Nephron progenitor cell (in vitro differentiated cells): ENCODE results near the gene CHRNB2.

Source experiments
- DNase-seq: peaks from one replicate; pipeline ENCODE4 v3.0.0; 2021
- H3K27ac Mint-ChIP-seq: 2 replicates; pipeline ENCODE4 v1.8.0; 2021; ENCODE audit warnings: mild to moderate bottlenecking, moderate library complexity, mixed read lengths
- H3K27me3 Mint-ChIP-seq: 2 replicates; pipeline ENCODE4 v1.8.0; 2021; ENCODE audit warnings: mild to moderate bottlenecking, low read depth, mixed read lengths; ENCODE audit not compliant: poor library complexity
- H3K36me3 Mint-ChIP-seq: 2 replicates; pipeline ENCODE4 v1.8.0; 2021; ENCODE audit warnings: low read depth, mixed read lengths
- H3K4me1 Mint-ChIP-seq: 2 replicates; pipeline ENCODE4 v1.8.0; 2021; ENCODE audit warnings: mixed read lengths
- H3K4me3 Mint-ChIP-seq: 2 replicates; pipeline ENCODE4 v1.8.0; 2021; ENCODE audit warnings: mild to moderate bottlenecking, moderate library complexity, mixed read lengths
- H3K9me3 Mint-ChIP-seq: 2 replicates; pipeline ENCODE4 v1.8.0; 2021; ENCODE audit warnings: mild to moderate bottlenecking, moderate library complexity, mixed read lengths
- CTCF ChIP-seq: fragments of 200-600 bp; sonication (generic); IDR thresholded peaks from 2 replicates; pipeline ENCODE4 v1.5.0; 2021; ENCODE audit warnings: antibody characterized with exemption

Gene CHRNB2

GRCh38 chr1:154550657-154551056 lies 16.9 kb upstream of the CHRNB2 start:
- DNase-seq: no peak
- H3K36me3 Mint-ChIP-seq: peaks cover 60% of the 10 kb centered on the region
- TF ChIP-seq CTCF: no peak
- H3K9me3 Mint-ChIP-seq: no peaks in the 10 kb centered on the region
- H3K4me1 Mint-ChIP-seq: peaks cover 38% of the 10 kb centered on the region
- H3K4me3 Mint-ChIP-seq: no peak overlapping the region
- peak overlapping the region; percentile 73 for H3K27ac Mint-ChIP-seq
- peaks cover 3% of the 10 kb centered on the region for H3K27me3 Mint-ChIP-seq

- Mint-ChIP-seq H3K4me3 (no peak overlapping the region), H3K9me3 (no peaks in the 10 kb centered on the region), H3K27me3 (peaks cover 3% of the 10 kb centered on the region), H3K4me1 (peaks cover 44% of the 10 kb centered on the region), H3K36me3 (peaks cover 66% of the 10 kb centered on the region), H3K27ac (no peak overlapping the region)
- TF ChIP-seq CTCF: no peak
- DNase-seq: no peak
Measured at GRCh38 chr1:154551474-154551873, 16.1 kb upstream of the CHRNB2 start.

GRCh38 chr1:154552036-154552435 lies 15.5 kb upstream of the CHRNB2 start:
- no peak for DNase-seq
- Mint-ChIP-seq H3K4me1 (peaks cover 44% of the 10 kb centered on the region), H3K4me3 (no peak overlapping the region), H3K36me3 (peaks cover 66% of the 10 kb centered on the region), H3K27ac (no peak overlapping the region), H3K27me3 (peaks cover 3% of the 10 kb centered on the region), H3K9me3 (no peaks in the 10 kb centered on the region)
- TF ChIP-seq CTCF: no peak

GRCh38 chr1:154553056-154554030 lies 14.2 kb upstream of the CHRNB2 start:
- TF ChIP-seq CTCF: no peak
- H3K4me1 Mint-ChIP-seq: peaks cover 44% of the 10 kb centered on the region
- H3K36me3 Mint-ChIP-seq: peaks cover 66% of the 10 kb centered on the region
- no peak overlapping the region for H3K4me3 Mint-ChIP-seq
- H3K27ac Mint-ChIP-seq: no peak overlapping the region
- H3K9me3 Mint-ChIP-seq: no peaks in the 10 kb centered on the region
- no peaks in the 10 kb centered on the region for H3K27me3 Mint-ChIP-seq
- DNase-seq: no peak

- no peaks in the 10 kb centered on the region for H3K9me3 Mint-ChIP-seq
- peak; percentile 57 for DNase-seq
- peak overlapping the region; percentile 94 for H3K4me3 Mint-ChIP-seq
- H3K27me3 Mint-ChIP-seq: no peaks in the 10 kb centered on the region
- H3K27ac Mint-ChIP-seq: peak overlapping the region; percentile 79
- TF ChIP-seq CTCF: no peak
- H3K36me3 Mint-ChIP-seq: peaks cover 43% of the 10 kb centered on the region
- peaks cover 58% of the 10 kb centered on the region for H3K4me1 Mint-ChIP-seq
Measured at GRCh38 chr1:154556422-154556821, 11.2 kb upstream of the CHRNB2 start.
